Measurements from ENCODE around the gene GINS2. TPM values are rescaled to one million over a fixed set of nuclear protein-coding genes. Genes with fewer than 3 reads are reported as not detected.

The GINS2 gene
- total RNA-seq, 2 experiments from 2014 or later = 59.9 to 62.9 TPM

DNA sequence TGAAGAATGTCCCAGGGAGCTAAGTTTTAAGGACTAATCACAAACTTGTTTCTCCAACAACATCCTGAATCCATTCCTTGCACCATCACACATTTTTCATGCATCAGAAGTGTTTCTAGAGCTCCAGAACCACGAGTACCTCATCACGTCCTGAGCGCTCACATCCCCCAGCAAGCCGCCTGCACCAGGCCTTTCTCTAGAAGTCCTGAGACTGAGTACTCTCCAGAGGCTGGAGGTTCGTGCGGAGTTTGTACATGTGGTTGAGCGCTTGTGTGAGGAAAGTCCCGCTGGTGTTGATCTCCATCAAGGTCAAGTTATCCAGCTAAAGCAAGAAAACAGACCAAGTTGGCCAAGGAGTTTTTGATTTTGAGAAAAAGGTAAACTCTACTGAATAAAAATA is 10.7 kb downstream of the GINS2 start:
- Mint-ChIP-seq H3K27me3 (no peaks in the 10 kb centered on the region), H3K27ac (no peak overlapping the region), H3K9me3 (no peaks in the 10 kb centered on the region), H3K36me3 (ENCODE audit: low read depth) (peaks cover 34% of the 10 kb centered on the region), H3K4me3 (no peak overlapping the region), H3K4me1 (ENCODE audit: low read depth) (peaks cover 6% of the 10 kb centered on the region)
- intact Hi-C loops (cut with micrococcal nuclease) = no loop called here
- POLR2A ChIA-PET = no interaction called here
- CTCF ChIA-PET = interaction anchor here (1.0 to 3.3 kb wide), 6 partner anchors 10 to 69 kb away, joined by 3 to 11 read pairs (median 3); no protein-coding TSS in a partner anchor
- DNase-seq (no peak), ATAC-seq (no peak)
- no peak for TF ChIP-seq CTCF (IDR thresholded peaks at IDR 0.05)

DNA sequence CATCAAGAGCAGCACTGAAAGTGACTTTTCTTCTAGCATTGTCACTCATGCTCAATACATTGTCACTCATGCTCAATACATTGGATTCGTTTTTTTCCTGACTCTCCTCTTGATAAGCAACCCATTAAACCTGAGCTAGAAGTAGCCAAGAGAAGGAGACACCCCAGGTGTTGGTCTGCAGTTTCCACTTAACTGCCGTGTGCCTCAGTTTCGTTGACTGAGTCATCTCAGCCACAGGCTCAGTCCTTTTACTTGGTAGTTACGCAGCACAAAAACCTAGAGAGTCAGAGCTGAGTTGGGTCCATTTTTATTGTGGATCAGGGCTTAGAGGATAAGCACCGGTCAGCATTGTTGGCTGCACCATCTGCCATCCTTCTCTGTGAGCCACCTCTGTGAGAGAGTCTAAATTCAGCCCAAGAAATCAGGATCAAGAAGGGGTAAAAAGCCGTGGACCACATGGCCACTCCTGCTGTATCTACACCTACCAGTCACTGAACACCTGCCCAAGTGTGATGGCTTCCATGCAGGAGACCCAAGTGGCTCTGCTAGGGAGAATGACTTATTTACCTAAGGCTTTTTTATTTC is 11.3 kb downstream of the GINS2 start:
- Mint-ChIP-seq H3K9me3 (no peaks in the 10 kb centered on the region), H3K4me1 (ENCODE audit: low read depth) (peaks cover 6% of the 10 kb centered on the region), H3K27ac (peak overlapping the region; percentile 28), H3K4me3 (no peak overlapping the region), H3K36me3 (ENCODE audit: low read depth) (peaks cover 34% of the 10 kb centered on the region), H3K27me3 (no peaks in the 10 kb centered on the region)
- CTCF ChIA-PET = interaction anchor here (1.0 to 1.4 kb wide), 3 partner anchors 10 to 41 kb away, joined by 3 read pairs; no protein-coding TSS in a partner anchor
- ATAC-seq (no peak), DNase-seq (no peak)
- POLR2A ChIA-PET = no interaction called here
- TF ChIP-seq CTCF (IDR thresholded peaks at IDR 0.05) = no peak
- intact Hi-C loops (cut with micrococcal nuclease) = no loop called here

GRCh38 chr16:85676466-85676865 is 12.3 kb downstream of the GINS2 start:
- Mint-ChIP-seq H3K36me3 (ENCODE audit: low read depth) (peaks cover 40% of the 10 kb centered on the region), H3K4me3 (no peak overlapping the region), H3K27ac (no peak overlapping the region), H3K9me3 (no peaks in the 10 kb centered on the region), H3K4me1 (ENCODE audit: low read depth) (peaks cover 6% of the 10 kb centered on the region), H3K27me3 (no peaks in the 10 kb centered on the region)
- intact Hi-C loops (cut with micrococcal nuclease) = no loop called here
- ATAC-seq = no peak
- CTCF ChIA-PET = interaction anchor here (1.1 to 2.1 kb wide), 4 partner anchors 13 to 60 kb away, joined by 3 to 5 read pairs (median 4); partner anchors contain the start of gene GINS2
- DNase-seq = no peak
- no peak for TF ChIP-seq CTCF (IDR thresholded peaks at IDR 0.05)
- POLR2A ChIA-PET = no interaction called here

DNA sequence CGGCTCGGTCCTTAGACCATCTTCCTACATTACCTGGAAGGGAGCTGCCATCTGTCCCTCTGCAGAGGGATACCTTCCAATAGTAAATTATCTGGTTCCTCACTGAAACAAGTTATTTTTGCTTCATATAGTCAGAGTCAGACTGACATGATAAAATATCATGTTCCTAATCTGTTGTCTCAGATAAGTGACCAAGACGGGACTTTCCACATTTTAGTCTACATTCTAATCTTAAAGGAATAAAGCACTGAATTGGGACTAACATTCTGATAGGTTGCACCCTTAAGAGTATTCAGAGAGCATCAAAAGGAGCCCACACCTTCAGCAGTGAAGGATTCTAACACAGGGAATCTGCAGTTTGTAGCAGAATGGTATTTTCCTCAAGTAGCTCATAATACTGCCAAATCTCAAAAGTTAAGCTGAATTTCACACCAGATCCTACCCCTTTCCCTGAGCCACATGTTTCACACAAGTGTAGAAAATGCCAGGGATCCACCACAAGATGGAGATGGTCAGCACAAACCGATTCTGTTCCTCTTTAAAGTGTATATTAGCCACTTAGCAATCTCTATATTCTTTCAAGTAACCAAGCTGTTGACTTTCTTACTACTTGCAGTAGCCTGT is 13.4 kb downstream of the GINS2 start:
- POLR2A ChIA-PET = interaction anchor here (1.7 kb wide), 1 partner anchor 9 kb away, joined by 6 read pairs; no protein-coding TSS in a partner anchor
- H3K27ac Mint-ChIP-seq = peak overlapping the region; percentile 23
- no peak overlapping the region for H3K4me3 Mint-ChIP-seq

More for the DNA sequence above, 13.4 kb downstream of the GINS2 start:
- no peak for TF ChIP-seq CTCF (IDR thresholded peaks at IDR 0.05)
- intact Hi-C loops (cut with micrococcal nuclease) = no loop called here
- H3K27me3 Mint-ChIP-seq = no peaks in the 10 kb centered on the region
- DNase-seq (no peak), ATAC-seq (no peak)
- H3K4me1 Mint-ChIP-seq (ENCODE audit: low read depth) = peaks cover 6% of the 10 kb centered on the region
- peaks cover 39% of the 10 kb centered on the region for H3K36me3 Mint-ChIP-seq (ENCODE audit: low read depth)
- CTCF ChIA-PET = interaction anchor here (0.8 to 2.1 kb wide), 7 partner anchors 14 to 313 kb away, joined by 3 to 5 read pairs (median 3); partner anchors contain the start of gene GINS2
- no peaks in the 10 kb centered on the region for H3K9me3 Mint-ChIP-seq

Measured in activated CD8-positive, alpha-beta T cell treated with anti-CD3 and anti-CD28 coated beads for 36 hours (primary cell).